ENCODE results near the gene AUTS2. TPM values are rescaled to one million over a fixed set of nuclear protein-coding genes. Genes with fewer than 3 reads are reported as not detected.

Gene AUTS2
- total RNA-seq, 1 experiment from 2014 or later = 2.5 TPM

DNA sequence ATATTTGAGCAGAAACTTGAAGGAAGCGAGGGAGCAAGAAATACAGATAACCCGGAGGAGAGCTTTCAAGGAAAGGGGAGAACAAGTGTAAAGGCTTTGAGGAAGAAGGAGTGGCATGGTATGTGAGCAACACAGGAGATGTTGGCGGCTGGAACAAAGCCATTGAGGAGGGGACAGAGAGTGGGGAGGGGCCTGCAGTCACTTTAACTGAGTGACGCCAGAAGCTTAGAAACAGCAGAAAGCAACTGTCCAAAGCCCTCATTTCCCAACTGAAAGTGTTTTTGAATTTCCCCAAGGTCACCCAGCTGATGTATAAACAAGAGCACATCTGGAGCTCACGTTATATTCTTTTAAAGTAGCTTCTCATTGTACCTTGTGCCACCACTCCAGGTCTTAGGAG, 19.1 kb downstream of the AUTS2 start:
- intact Hi-C loops (cut with micrococcal nuclease; ENCODE audit: unreplicated experiment) = no loop called here
- ATAC-seq (no peak), DNase-seq (ENCODE audit: low read depth, low spot score) (no peak)
- no peaks in the 10 kb centered on the region for H3K27me3 ChIP-seq (ENCODE audit: control insufficient read depth, insufficient read depth, low read length)
- no peaks in the 10 kb centered on the region for H3K9me3 ChIP-seq (ENCODE audit: control insufficient read depth, insufficient read depth, low read depth, low read length)
- ChIA-PET CTCF (no interaction called here), POLR2A (no interaction called here)
- no peak overlapping the region for H3K27ac ChIP-seq (ENCODE audit: low read length)
- no peaks in the 10 kb centered on the region for H3K36me3 ChIP-seq (ENCODE audit: control insufficient read depth, insufficient read depth, low read length)
- no peak overlapping the region for H3K4me3 ChIP-seq (ENCODE audit: low read depth in 2 of 2, low read length in 2 of 2)
- TF ChIP-seq POLR2AphosphoS5 (IDR thresholded peaks at IDR 0.05; ENCODE audit: low read depth, low read length) = no peak
- TF ChIP-seq TCF7L2 (IDR thresholded peaks at IDR 0.05; ENCODE audit: low read depth, low read length) = no peak
- no peak for TF ChIP-seq SIN3A (IDR thresholded peaks at IDR 0.05; ENCODE audit: borderline replicate concordance, insufficient read depth, low read depth, low read length)
- TF ChIP-seq, protein P1, sequence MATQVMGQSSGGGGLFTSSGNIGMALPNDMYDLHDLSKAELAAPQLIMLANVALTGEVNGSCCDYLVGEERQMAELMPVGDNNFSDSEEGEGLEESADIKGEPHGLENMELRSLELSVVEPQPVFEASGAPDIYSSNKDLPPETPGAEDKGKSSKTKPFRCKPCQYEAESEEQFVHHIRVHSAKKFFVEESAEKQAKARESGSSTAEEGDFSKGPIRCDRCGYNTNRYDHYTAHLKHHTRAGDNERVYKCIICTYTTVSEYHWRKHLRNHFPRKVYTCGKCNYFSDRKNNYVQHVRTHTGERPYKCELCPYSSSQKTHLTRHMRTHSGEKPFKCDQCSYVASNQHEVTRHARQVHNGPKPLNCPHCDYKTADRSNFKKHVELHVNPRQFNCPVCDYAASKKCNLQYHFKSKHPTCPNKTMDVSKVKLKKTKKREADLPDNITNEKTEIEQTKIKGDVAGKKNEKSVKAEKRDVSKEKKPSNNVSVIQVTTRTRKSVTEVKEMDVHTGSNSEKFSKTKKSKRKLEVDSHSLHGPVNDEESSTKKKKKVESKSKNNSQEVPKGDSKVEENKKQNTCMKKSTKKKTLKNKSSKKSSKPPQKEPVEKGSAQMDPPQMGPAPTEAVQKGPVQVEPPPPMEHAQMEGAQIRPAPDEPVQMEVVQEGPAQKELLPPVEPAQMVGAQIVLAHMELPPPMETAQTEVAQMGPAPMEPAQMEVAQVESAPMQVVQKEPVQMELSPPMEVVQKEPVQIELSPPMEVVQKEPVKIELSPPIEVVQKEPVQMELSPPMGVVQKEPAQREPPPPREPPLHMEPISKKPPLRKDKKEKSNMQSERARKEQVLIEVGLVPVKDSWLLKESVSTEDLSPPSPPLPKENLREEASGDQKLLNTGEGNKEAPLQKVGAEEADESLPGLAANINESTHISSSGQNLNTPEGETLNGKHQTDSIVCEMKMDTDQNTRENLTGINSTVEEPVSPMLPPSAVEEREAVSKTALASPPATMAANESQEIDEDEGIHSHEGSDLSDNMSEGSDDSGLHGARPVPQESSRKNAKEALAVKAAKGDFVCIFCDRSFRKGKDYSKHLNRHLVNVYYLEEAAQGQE (IDR thresholded peaks at IDR 0.05; ENCODE audit: insufficient read depth in 1 of 2, low read depth in 2 of 2, low read length in 1 of 2) = no peak
- TF ChIP-seq, protein P2, sequence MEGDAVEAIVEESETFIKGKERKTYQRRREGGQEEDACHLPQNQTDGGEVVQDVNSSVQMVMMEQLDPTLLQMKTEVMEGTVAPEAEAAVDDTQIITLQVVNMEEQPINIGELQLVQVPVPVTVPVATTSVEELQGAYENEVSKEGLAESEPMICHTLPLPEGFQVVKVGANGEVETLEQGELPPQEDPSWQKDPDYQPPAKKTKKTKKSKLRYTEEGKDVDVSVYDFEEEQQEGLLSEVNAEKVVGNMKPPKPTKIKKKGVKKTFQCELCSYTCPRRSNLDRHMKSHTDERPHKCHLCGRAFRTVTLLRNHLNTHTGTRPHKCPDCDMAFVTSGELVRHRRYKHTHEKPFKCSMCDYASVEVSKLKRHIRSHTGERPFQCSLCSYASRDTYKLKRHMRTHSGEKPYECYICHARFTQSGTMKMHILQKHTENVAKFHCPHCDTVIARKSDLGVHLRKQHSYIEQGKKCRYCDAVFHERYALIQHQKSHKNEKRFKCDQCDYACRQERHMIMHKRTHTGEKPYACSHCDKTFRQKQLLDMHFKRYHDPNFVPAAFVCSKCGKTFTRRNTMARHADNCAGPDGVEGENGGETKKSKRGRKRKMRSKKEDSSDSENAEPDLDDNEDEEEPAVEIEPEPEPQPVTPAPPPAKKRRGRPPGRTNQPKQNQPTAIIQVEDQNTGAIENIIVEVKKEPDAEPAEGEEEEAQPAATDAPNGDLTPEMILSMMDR (IDR thresholded peaks at IDR 0.05) = no peak
- no TSS peak for BruUV-seq (replicated peaks)
- H3K4me1 ChIP-seq (ENCODE audit: control insufficient read depth, insufficient read depth, low read length) = no peaks in the 10 kb centered on the region
- in situ Hi-C loops (cut with HindIII; ENCODE audit: low pct_unique_long_range_greater_than_20kb, low sequenced_read_pairs) = no loop called here

DNA sequence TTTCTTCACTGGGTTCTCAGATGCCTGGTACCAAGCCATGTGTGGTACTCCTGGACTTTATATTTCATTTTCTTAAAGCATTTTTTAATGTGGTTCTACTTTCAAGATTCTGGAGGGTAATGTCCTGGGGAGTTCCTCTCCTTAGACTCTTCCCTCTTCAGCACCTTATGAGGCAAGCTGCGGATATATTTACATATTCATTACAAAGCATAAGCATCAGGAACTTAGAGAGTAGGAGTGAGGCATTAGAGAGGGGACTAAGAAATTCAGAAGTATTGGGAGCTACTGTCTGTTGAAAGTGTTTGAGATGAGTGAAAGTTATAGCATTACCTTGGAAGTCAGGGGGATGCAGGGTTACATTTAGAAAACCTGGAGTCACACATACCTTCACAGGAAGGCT, 20.8 kb downstream of the AUTS2 start:
- ChIA-PET POLR2A (no interaction called here), CTCF (no interaction called here)
- DNase-seq (ENCODE audit: low read depth, low spot score) (no peak), ATAC-seq (no peak)
- TF ChIP-seq SIN3A (IDR thresholded peaks at IDR 0.05; ENCODE audit: borderline replicate concordance, insufficient read depth, low read depth, low read length) = no peak
- TF ChIP-seq, protein P2 (IDR thresholded peaks at IDR 0.05) = no peak
- TF ChIP-seq, protein P1 (IDR thresholded peaks at IDR 0.05; ENCODE audit: insufficient read depth in 1 of 2, low read depth in 2 of 2, low read length in 1 of 2) = no peak
- no peak for TF ChIP-seq TCF7L2 (IDR thresholded peaks at IDR 0.05; ENCODE audit: low read depth, low read length)
- no peak for TF ChIP-seq POLR2AphosphoS5 (IDR thresholded peaks at IDR 0.05; ENCODE audit: low read depth, low read length)
- no peaks in the 10 kb centered on the region for H3K4me1 ChIP-seq (ENCODE audit: control insufficient read depth, insufficient read depth, low read length)
- H3K4me3 ChIP-seq (ENCODE audit: low read depth in 2 of 2, low read length in 2 of 2) = no peak overlapping the region
- H3K36me3 ChIP-seq (ENCODE audit: control insufficient read depth, insufficient read depth, low read length) = no peaks in the 10 kb centered on the region
- in situ Hi-C loops (cut with HindIII; ENCODE audit: low pct_unique_long_range_greater_than_20kb, low sequenced_read_pairs) (no loop called here), intact Hi-C loops (cut with micrococcal nuclease; ENCODE audit: unreplicated experiment) (no loop called here)
- H3K9me3 ChIP-seq (ENCODE audit: control insufficient read depth, insufficient read depth, low read depth, low read length) = no peaks in the 10 kb centered on the region
- BruUV-seq (replicated peaks) = no TSS peak
- no peak overlapping the region for H3K27ac ChIP-seq (ENCODE audit: low read length)
- no peaks in the 10 kb centered on the region for H3K27me3 ChIP-seq (ENCODE audit: control insufficient read depth, insufficient read depth, low read length)

All from Panc1 (cell line).